Esophagus (tissue), 2 donors: ENCODE data around the gene CCDC195. TPM values are rescaled to one million over a fixed set of nuclear protein-coding genes. Genes with fewer than 3 reads are reported as not detected.

Experiments
- H3K27ac ChIP-seq, 2 donors: one replicate each; pipeline ENCODE4 v1.5.1; 2013; ENCODE audit warnings: low read depth in 2 of 2, mild to moderate bottlenecking in 2 of 2, inconsistent platforms in 1 of 2, low read length in 1 of 2, moderate library complexity in 1 of 2
- H3K27me3 ChIP-seq, 2 donors: one replicate each; pipeline ENCODE4 v1.6.1; 2013; ENCODE audit warnings: low read length in 2 of 2, control low read depth in 1 of 2, mild to moderate bottlenecking in 1 of 2; ENCODE audit not compliant: insufficient read depth in 2 of 2, control insufficient read depth in 1 of 2
- H3K36me3 ChIP-seq, 2 donors: one replicate each; pipeline ENCODE4 v1.6.1; 2013; ENCODE audit warnings: low read length in 1 of 2; ENCODE audit not compliant: control insufficient read depth in 2 of 2, insufficient read depth in 2 of 2
- H3K4me1 ChIP-seq, 2 donors: one replicate each; pipeline ENCODE4 v1.6.1; 2013; ENCODE audit warnings: low read length in 1 of 2; ENCODE audit not compliant: control insufficient read depth in 2 of 2, insufficient read depth in 2 of 2
- H3K4me3 ChIP-seq, 2 donors: one replicate each; pipeline ENCODE4 v1.5.1; 2013; ENCODE audit warnings: low read length in 2 of 2, mild to moderate bottlenecking in 2 of 2, low read depth in 1 of 2, moderate library complexity in 1 of 2
- H3K9me3 ChIP-seq, 2 donors: one replicate each; pipeline ENCODE4 v1.6.1; 2013; ENCODE audit warnings: mild to moderate bottlenecking in 2 of 2, low read depth in 1 of 2, low read length in 1 of 2, moderate library complexity in 1 of 2; ENCODE audit not compliant: control insufficient read depth in 2 of 2, insufficient read depth in 1 of 2
- WGBS, 2 donors: extraction: QIAGEN DNeasy Blood & Tissue Kit; methylation state at CpG; one replicate each; pipeline ENCODE4 v1.1.7; 2013; 5-methylcytosine and 5-hydroxymethylcytosine counted together
- polyA plus RNA-seq, 2 donors: library from polyadenylated mRNA; stranded (reverse); fragments of 200-250 nt; gene quantifications; one replicate each; pipeline ENCODE4 v1.2.3, GENCODE V29; 2013
- donor health status: healthy with polysubstance abuse.
- donor health status: Bipolar disorder and iron deficiency.

CCDC195 gene
- polyA plus RNA-seq, 2 donors, result not detected

- H3K9me3 ChIP-seq, result peaks cover 4 to 5% of the 10 kb centered on the region in 2 donors
- WGBS, 2 donors, result 58 to 83% methylated on average over 1 of the region's 1 CpG
Measured at GRCh38 chr2:224731665-224732064, 15.5 kb upstream of the CCDC195 start.

GRCh38 chr2:224729435-224729834, 13.3 kb upstream of the CCDC195 start:
- no peaks in the 10 kb centered on the region for H3K36me3 ChIP-seq
- 81 to 88% methylated on average over 1 of the region's 1 CpG for WGBS, 2 donors
- H3K27me3 ChIP-seq, result no peaks in the 10 kb centered on the region
- no peaks in the 10 kb centered on the region for H3K9me3 ChIP-seq
- H3K4me1 ChIP-seq, result no peaks in the 10 kb centered on the region
- H3K27ac ChIP-seq, result no peak overlapping the region
- H3K4me3 ChIP-seq, result no peak overlapping the region

More at GRCh38 chr2:224731665-224732064, 15.5 kb upstream of the CCDC195 start:
- Histone ChIP-seq H3K4me3 (no peak overlapping the region), H3K27me3 (no peaks in the 10 kb centered on the region), H3K36me3 (no peaks in the 10 kb centered on the region), H3K27ac (no peak overlapping the region), H3K4me1 (no peaks in the 10 kb centered on the region)

GRCh38 chr2:224724331-224724730, 8.2 kb upstream of the CCDC195 start:
- no peaks in the 10 kb centered on the region for H3K4me1 ChIP-seq
- H3K4me3 ChIP-seq, result no peak overlapping the region
- 90 to 94% methylated on average over 2 of the region's 2 CpGs for WGBS, 2 donors

DNA sequence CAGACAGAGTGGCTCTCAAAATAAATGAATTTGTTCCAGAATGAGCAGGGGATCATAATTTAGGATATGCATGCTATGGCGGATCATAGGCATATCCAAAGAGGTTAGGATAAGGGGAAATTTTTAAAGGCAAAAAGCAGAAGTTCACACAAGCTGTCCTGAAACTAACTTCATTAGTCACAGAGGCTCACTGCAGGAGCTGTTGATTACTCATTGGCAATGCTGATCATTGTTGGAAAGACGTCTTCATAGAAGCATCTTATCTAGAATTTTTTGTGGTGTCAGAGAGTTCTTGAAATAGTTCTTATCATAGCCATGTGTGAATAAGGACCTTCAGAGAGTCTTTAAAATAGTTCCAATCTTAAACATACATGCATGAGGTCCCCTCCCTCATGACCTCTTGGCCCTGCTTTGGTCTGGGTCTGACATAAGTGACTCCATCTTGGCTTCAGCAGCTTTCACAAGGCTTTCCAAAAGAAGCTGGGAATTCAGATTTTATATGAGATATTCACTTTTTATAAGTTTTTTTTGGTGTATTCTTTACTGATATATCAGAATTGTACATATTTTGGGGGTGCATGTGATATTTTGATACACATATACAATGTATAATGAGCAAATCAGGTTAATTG, 7.5 kb upstream of the CCDC195 start:
- no peak overlapping the region for H3K4me3 ChIP-seq
- H3K4me1 ChIP-seq, result no peaks in the 10 kb centered on the region
- no peaks in the 10 kb centered on the region for H3K9me3 ChIP-seq
- 60 to 64% methylated on average over 2 of the region's 2 CpGs for WGBS, 2 donors
- no peaks in the 10 kb centered on the region for H3K27me3 ChIP-seq
- no peak overlapping the region for H3K27ac ChIP-seq
- H3K36me3 ChIP-seq, result no peaks in the 10 kb centered on the region

More at GRCh38 chr2:224724331-224724730, 8.2 kb upstream of the CCDC195 start:
- no peak overlapping the region for H3K27ac ChIP-seq
- H3K27me3 ChIP-seq, result no peaks in the 10 kb centered on the region
- H3K36me3 ChIP-seq, result no peaks in the 10 kb centered on the region
- H3K9me3 ChIP-seq, result no peaks in the 10 kb centered on the region

GRCh38 chr2:224722770-224723169, 6.6 kb upstream of the CCDC195 start:
- Histone ChIP-seq H3K9me3 (no peaks in the 10 kb centered on the region), H3K4me3 (no peak overlapping the region), H3K27me3 (no peaks in the 10 kb centered on the region), H3K36me3 (no peaks in the 10 kb centered on the region), H3K4me1 (no peaks in the 10 kb centered on the region), H3K27ac (no peak overlapping the region)
- WGBS, 2 donors, result 80 to 86% methylated on average over 4 of the region's 4 CpGs

DNA sequence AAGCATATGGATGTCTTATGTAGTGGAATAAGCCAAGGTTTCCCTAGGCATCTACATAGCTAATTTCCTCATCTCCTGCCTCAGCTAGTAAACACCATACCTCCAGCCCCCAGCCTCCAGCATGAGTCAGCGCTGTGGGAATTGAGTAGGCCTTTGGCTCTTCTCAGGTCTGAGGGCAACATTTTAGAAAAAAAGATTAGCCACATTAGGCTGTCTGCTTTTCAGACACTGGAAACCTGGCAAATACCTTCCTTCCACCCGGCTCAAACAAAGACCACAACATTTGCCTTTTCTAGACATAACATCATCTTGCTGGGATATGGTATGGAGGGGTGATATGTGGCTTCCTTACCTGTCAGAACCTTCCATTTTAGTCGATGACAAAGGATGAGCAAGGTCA, 6.1 kb upstream of the CCDC195 start:
- H3K27ac ChIP-seq, result no peak overlapping the region
- H3K27me3 ChIP-seq, result no peaks in the 10 kb centered on the region
- WGBS, 2 donors, result 80 to 82% methylated on average over 3 of the region's 3 CpGs
- H3K4me3 ChIP-seq, result no peak overlapping the region
- H3K4me1 ChIP-seq, result no peaks in the 10 kb centered on the region
- no peaks in the 10 kb centered on the region for H3K36me3 ChIP-seq
- no peaks in the 10 kb centered on the region for H3K9me3 ChIP-seq

- Histone ChIP-seq H3K4me1 (no peaks in the 10 kb centered on the region), H3K36me3 (no peaks in the 10 kb centered on the region), H3K9me3 (no peaks in the 10 kb centered on the region), H3K27ac (no peak overlapping the region), H3K27me3 (no peaks in the 10 kb centered on the region), H3K4me3 (no peak overlapping the region)
- 64 to 83% methylated on average over 2 of the region's 2 CpGs for WGBS, 2 donors
Measured at GRCh38 chr2:224716921-224717320, 756 bp upstream of the CCDC195 start.

- H3K36me3 ChIP-seq, result no peaks in the 10 kb centered on the region
- WGBS, 2 donors, result 46 to 47% methylated on average over 10 of the region's 10 CpGs
- no peaks in the 10 kb centered on the region for H3K4me1 ChIP-seq
- H3K27ac ChIP-seq, result no peak overlapping the region
- no peak overlapping the region for H3K4me3 ChIP-seq
- peaks cover 0 to 2% of the 10 kb centered on the region in 2 donors for H3K27me3 ChIP-seq
- no peaks in the 10 kb centered on the region for H3K9me3 ChIP-seq
Measured at GRCh38 chr2:224711859-224712665, 4.1 kb downstream of the CCDC195 start.

GRCh38 chr2:224711381-224711780, 4.8 kb downstream of the CCDC195 start:
- Histone ChIP-seq H3K4me3 (no peak overlapping the region), H3K9me3 (no peaks in the 10 kb centered on the region), H3K36me3 (no peaks in the 10 kb centered on the region), H3K4me1 (no peaks in the 10 kb centered on the region), H3K27me3 (peaks cover 0 to 2% of the 10 kb centered on the region in 2 donors), H3K27ac (no peak overlapping the region)
- 75 to 79% methylated on average over 3 of the region's 3 CpGs for WGBS, 2 donors
